Measurements from ENCODE around the gene FAM237B.

The FAM237B gene

GRCh38 chr7:90326500-90326899 is 5.4 kb upstream of the FAM237B start:
- TF ChIP-seq REST (IDR thresholded peaks at IDR 0.05; ENCODE audit: insufficient replicate concordance, low read depth): no peak
- TF ChIP-seq GABPA (IDR thresholded peaks at IDR 0.05; ENCODE audit: low read depth): no peak
- no peak for TF ChIP-seq POLR2AphosphoS5 (IDR thresholded peaks at IDR 0.05; ENCODE audit: low read depth)
- no peak for TF ChIP-seq SPI1 (IDR thresholded peaks at IDR 0.05; ENCODE audit: borderline replicate concordance, low read depth)
- no peak for TF ChIP-seq CTCF (IDR thresholded peaks at IDR 0.05; ENCODE audit: insufficient read depth, low read length)
- DNase-seq (ENCODE audit: low read depth in 1 of 2, low spot score in 1 of 2): no peak
- Histone ChIP-seq H3K27ac (replicated peaks) (no peak overlapping the region), H3K4me3 (replicated peaks; ENCODE audit: insufficient read depth, low read length) (no peak overlapping the region), H3K27me3 (ENCODE audit: insufficient read depth, poor library complexity, severe bottlenecking) (peaks cover 14% of the 10 kb centered on the region)

- H3K27me3 ChIP-seq (ENCODE audit: insufficient read depth, poor library complexity, severe bottlenecking): peaks cover 22% of the 10 kb centered on the region
- no peak overlapping the region for H3K4me3 ChIP-seq (replicated peaks; ENCODE audit: insufficient read depth, low read length)
- TF ChIP-seq SPI1 (IDR thresholded peaks at IDR 0.05; ENCODE audit: borderline replicate concordance, low read depth): no peak
- no peak for TF ChIP-seq REST (IDR thresholded peaks at IDR 0.05; ENCODE audit: insufficient replicate concordance, low read depth)
- no peak for TF ChIP-seq CTCF (IDR thresholded peaks at IDR 0.05; ENCODE audit: insufficient read depth, low read length)
- no peak for TF ChIP-seq GABPA (IDR thresholded peaks at IDR 0.05; ENCODE audit: low read depth)
- TF ChIP-seq POLR2AphosphoS5 (IDR thresholded peaks at IDR 0.05; ENCODE audit: low read depth): no peak
- DNase-seq (ENCODE audit: low read depth in 1 of 2, low spot score in 1 of 2): no peak
- H3K27ac ChIP-seq (replicated peaks): no peak overlapping the region
Observed at GRCh38 chr7:90322837-90323236, 1.7 kb upstream of the FAM237B start.

- Histone ChIP-seq H3K4me3 (replicated peaks; ENCODE audit: insufficient read depth, low read length) (peak overlapping the region; percentile 27), H3K27me3 (ENCODE audit: insufficient read depth, poor library complexity, severe bottlenecking) (peaks cover 22% of the 10 kb centered on the region), H3K27ac (replicated peaks) (no peak overlapping the region)
- peak in 1 of 2 experiments; percentile 51 for DNase-seq (ENCODE audit: low read depth in 1 of 2, low spot score in 1 of 2)
- TF ChIP-seq REST (IDR thresholded peaks at IDR 0.05; ENCODE audit: insufficient replicate concordance, low read depth) (no peak), CTCF (IDR thresholded peaks at IDR 0.05; ENCODE audit: insufficient read depth, low read length) (no peak), GABPA (IDR thresholded peaks at IDR 0.05; ENCODE audit: low read depth) (no peak), POLR2AphosphoS5 (IDR thresholded peaks at IDR 0.05; ENCODE audit: low read depth) (no peak), SPI1 (IDR thresholded peaks at IDR 0.05; ENCODE audit: borderline replicate concordance, low read depth) (no peak)
Observed at GRCh38 chr7:90320418-90320800, 695 bp downstream of the FAM237B start.

Data from HL-60 (cell line).